Measurements from ENCODE around the gene SLC8B1.
"Not testable (repeated sequence)": the region's sequence is repeated elsewhere in the genome, so short reads cannot be mapped to it uniquely, and the experiment has no call there.

Gene SLC8B1

DNA sequence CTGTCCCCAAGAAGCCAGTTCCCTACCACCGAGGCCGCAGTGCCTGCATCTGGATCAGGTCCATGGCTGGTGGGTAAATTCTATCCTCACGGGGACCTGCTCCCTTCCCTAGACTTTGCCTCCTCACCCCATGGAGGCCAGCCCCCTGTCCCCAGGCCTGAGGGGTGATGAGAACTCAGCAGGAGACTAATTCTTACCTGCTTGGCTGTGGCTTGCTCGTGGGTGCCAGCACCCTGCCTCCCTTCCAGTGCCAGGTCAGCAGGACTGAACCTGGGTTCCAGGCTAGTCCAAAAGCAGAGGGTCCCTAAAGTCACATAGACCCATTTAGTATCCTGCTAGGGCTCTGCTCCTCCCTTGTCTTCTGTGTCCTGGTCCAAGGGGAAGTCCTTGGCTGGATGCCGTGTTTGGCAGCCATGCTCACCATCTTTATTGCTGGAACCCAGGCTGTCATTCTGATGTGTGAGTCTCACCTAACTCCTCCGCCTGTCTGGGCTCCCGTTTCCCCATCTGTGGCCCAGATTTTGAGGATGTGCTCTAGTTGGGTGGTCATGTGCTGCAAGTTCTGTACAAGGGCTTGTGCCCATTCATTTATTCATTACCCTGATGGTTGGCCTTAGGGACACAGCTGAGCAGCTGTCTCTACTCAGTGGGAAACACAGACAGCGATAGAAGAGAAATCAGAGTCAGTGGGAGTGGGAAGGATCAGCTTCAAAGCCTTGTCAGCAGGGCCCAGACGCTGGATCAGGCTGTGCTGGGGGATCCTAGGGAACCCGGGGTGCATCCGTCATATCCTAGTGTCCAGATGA lies 24.4 kb upstream of the SLC8B1 start:
- TF ChIP-seq, protein P1, sequence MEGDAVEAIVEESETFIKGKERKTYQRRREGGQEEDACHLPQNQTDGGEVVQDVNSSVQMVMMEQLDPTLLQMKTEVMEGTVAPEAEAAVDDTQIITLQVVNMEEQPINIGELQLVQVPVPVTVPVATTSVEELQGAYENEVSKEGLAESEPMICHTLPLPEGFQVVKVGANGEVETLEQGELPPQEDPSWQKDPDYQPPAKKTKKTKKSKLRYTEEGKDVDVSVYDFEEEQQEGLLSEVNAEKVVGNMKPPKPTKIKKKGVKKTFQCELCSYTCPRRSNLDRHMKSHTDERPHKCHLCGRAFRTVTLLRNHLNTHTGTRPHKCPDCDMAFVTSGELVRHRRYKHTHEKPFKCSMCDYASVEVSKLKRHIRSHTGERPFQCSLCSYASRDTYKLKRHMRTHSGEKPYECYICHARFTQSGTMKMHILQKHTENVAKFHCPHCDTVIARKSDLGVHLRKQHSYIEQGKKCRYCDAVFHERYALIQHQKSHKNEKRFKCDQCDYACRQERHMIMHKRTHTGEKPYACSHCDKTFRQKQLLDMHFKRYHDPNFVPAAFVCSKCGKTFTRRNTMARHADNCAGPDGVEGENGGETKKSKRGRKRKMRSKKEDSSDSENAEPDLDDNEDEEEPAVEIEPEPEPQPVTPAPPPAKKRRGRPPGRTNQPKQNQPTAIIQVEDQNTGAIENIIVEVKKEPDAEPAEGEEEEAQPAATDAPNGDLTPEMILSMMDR (IDR thresholded peaks at IDR 0.05; ENCODE audit: low read depth, low read length), result no peak
- no peak for DNase-seq (ENCODE audit: low read depth, low spot score)
- in situ Hi-C loops (cut with HindIII; ENCODE audit: low sequenced_read_pairs), result no loop called here
- H3K4me3 ChIP-seq (ENCODE audit: low read depth, low read length), result peak overlapping the region; percentile 88

DNA sequence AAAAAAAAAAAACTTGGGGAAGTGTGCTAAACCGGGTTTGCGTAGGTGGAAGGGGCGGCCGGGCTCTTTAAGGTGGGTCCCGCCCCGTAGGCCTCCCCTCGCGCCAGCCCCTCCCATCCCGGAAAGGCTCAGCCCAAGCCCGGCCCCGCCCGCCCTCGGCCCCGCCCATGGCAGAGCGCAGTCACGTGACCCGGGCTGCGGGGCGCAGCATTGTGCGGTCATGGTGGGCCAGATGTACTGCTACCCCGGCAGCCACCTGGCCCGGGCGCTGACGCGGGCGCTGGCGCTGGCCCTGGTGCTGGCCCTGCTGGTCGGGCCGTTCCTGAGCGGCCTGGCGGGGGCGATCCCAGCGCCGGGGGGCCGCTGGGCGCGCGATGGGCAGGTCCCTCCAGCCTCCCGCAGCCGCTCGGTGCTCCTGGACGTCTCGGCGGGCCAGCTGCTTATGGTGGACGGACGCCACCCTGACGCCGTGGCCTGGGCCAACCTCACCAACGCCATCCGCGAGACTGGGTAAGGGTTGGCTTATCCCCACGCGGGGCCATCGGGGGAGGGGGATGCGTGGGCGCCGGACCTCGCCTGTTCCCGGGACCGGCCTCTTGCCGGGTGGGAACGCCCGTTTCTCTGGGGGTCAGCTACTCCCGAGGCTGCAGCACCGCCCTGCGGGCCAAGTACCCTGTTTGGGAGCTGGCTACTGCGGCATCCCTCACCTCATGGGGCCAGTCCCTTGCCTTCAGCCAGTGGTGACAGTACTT lies 23.6 kb upstream of the SLC8B1 start, which contains the start of gene PLBD2:
PLBD2 (plus strand) TSS at position 207 of the 752 bp plus-strand sequence; CDS start at position 221, 14 bp downstream.
- in situ Hi-C loops (cut with HindIII; ENCODE audit: low sequenced_read_pairs), result no loop called here
- H3K4me3 ChIP-seq (ENCODE audit: low read depth, low read length), result peak within 1 kb of the TSS; percentile 88
- peak; percentile 92 for DNase-seq (ENCODE audit: low read depth, low spot score)
- TF ChIP-seq, protein P1 (IDR thresholded peaks at IDR 0.05; ENCODE audit: low read depth, low read length), result peak; percentile 9

DNA sequence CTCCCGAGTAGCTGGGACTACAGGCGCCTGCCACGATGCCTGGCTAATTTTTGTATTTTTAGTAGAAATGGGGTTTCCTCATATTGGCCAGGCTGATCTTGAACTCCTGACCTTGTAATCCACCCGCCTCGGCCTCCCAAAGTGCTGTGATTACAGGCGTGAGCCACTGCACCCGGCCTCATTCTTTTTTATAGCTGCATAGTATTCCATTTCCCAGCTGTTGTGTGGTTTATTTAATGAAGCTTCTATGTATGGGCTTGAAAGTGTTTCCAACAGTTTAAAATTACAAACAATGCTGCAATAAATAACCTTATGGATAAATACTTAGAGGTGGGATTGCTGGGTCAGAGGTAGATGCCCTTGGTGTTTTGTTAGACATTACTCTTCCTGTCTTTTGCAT lies 19.3 kb upstream of the SLC8B1 start:
- H3K4me3 ChIP-seq (ENCODE audit: low read depth, low read length); DNase-seq (ENCODE audit: low read depth, low spot score); in situ Hi-C loops (cut with HindIII; ENCODE audit: low sequenced_read_pairs): not testable (repeated sequence)

DNA sequence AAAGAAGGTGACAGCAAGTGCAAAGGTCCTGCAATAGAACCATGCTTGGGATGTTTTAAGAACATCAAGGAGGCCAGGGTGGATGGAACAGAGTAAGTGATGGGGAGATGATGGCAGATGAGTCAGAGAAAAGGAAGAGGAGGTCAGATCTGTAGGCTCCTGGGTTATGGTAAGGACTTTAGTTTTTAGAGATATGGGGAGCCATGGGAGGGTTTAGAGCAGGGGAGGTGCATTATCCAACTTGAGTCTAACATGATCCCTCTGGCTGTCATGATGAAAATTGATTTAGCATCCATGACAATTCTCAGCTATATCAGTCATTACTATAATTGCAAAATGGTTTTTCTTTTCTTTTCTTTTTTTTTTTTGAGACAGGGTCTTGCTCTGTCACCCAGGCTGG lies 16.2 kb upstream of the SLC8B1 start:
- no peak overlapping the region for H3K4me3 ChIP-seq (ENCODE audit: low read depth, low read length)
- TF ChIP-seq, protein P1 (IDR thresholded peaks at IDR 0.05; ENCODE audit: low read depth, low read length), result no peak
- DNase-seq (ENCODE audit: low read depth, low spot score), result no peak
- in situ Hi-C loops (cut with HindIII; ENCODE audit: low sequenced_read_pairs), result no loop called here

DNA sequence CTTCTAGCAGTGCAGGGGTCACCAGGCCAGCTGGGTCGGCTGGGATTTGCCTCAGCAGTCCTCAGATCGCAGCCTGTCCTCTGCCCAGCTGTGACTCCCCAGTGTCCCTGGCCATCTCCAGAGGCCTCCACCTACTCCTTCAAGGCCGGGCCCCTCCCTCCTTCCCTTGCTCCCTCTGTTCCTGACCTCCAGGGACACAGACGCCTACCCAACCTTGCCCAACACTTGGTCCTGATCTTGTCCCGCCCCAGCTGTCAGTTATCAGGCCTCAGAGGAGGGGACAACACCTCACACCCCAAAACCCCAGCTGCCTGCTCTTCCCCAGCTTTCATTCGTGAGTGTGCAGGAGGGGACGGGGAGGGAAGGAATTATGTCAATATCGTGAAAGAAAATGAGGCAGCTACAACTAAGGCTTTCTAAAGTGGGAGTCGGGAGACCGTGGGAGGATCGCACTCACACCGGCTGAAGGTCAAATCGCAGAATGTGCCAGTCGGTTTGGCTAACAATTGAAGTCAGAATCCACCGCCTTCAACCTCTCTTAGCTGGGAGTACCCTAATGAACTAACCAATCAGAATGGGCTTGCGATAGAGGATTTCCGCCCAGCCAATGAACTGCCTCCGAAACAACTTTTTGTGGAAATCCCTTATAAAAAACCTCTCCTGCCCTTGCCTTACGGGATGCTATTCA lies 14.1 kb upstream of the SLC8B1 start:
- no peak overlapping the region for H3K4me3 ChIP-seq (ENCODE audit: low read depth, low read length)
- TF ChIP-seq, protein P1 (IDR thresholded peaks at IDR 0.05; ENCODE audit: low read depth, low read length), result no peak
- in situ Hi-C loops (cut with HindIII; ENCODE audit: low sequenced_read_pairs), result no loop called here
- no peak for DNase-seq (ENCODE audit: low read depth, low spot score)

DNA sequence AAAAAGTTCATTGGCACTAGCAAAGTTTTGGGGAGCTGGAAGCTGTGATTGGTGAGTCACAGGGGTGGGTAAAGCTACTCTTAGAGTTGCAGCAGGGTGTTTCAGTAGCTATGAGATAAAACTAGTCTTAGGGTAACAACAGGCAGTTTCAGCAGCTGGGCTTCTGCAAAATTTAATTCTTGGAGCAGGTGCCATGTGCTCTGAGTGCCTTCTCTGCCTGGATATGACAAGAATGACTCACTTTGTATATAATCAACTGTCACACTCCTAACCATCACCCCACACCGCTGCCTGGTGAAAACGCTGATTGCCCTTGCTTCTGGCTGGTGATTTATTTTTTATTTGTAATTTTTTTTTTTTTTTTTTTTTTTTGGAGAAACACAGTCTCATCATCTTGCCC lies 13.0 kb upstream of the SLC8B1 start:
- in situ Hi-C loops (cut with HindIII; ENCODE audit: low sequenced_read_pairs), result no loop called here
- no peak for DNase-seq (ENCODE audit: low read depth, low spot score)
- H3K4me3 ChIP-seq (ENCODE audit: low read depth, low read length), result no peak overlapping the region
- TF ChIP-seq, protein P1 (IDR thresholded peaks at IDR 0.05; ENCODE audit: low read depth, low read length), result no peak
